HepG2 (cell line): ENCODE data around the gene SKI. TPM values are rescaled to one million over a fixed set of nuclear protein-coding genes. Genes with fewer than 3 reads are reported as not detected.
A peak's percentile ranks its signal among the peaks of the same experiment; 100 is the strongest.

ENCODE experiments used
- ATAC-seq: fragments of 200-7000 bp; cut with Tn5 transposase; 3 replicates; pipeline ENCODE4 v1.9.1; 2020; ENCODE audit warnings: mild to moderate bottlenecking, moderate library complexity
- BruUV-seq: library from RNA; stranded (reverse); fragments of 400-500 nt; replicated peaks from 2 replicates; lab custom pipeline; 2021; lab: Mats Ljungman, UMichigan
- CTCF ChIA-PET: fragments of 300-600 bp; formaldehyde crosslinking; extraction: SDS; loops from one replicate; lab custom pipeline; 2021; ENCODE audit warnings: low total read pairs, inconsistent platforms, low intra/inter-chr PET ratio; lab: Yijun Ruan, JAX
- POLR2A ChIA-PET: fragments of 350-600 bp; sonication (Branson Sonifier 250); formaldehyde crosslinking; loops from one replicate; lab custom pipeline; 2020; ENCODE audit warnings: antibody characterized with exemption, inconsistent platforms; lab: Yijun Ruan, JAX
- DNase-seq: peaks from one replicate; pipeline ENCODE4 v3.0.0-alpha.2; 2015; ENCODE audit warnings: low spot score
- FAIRE-seq: peaks from 3 replicates; lab custom pipeline; 2011; peaks lifted over from hg19 to GRCh38; lab: Jason Lieb, UNC
- H2AFZ ChIP-seq: one replicate; pipeline ENCODE4 v1.6.1; 2011; ENCODE audit warnings: low read length, inconsistent platforms
- H3K27ac ChIP-seq: fragments of 300-600 bp; 3 replicates; pipeline ENCODE4 v1.8.0; 2011; ENCODE audit warnings: mixed run types, mild to moderate bottlenecking, mixed read lengths, low read length, inconsistent platforms; ENCODE audit not compliant: insufficient read depth; ENCODE audit errors: extremely low read length
- H3K27me3 ChIP-seq, 2 experiments: fragments of 200-600 bp in 1 of 2; 2 replicates in 1 of 2; 3 replicates in 1 of 2; pipeline versions ENCODE4 v1.6.0 to v1.8.0; 2011; ENCODE audit warnings: low read length in 2 of 2, mild to moderate bottlenecking in 2 of 2, moderate library complexity in 2 of 2, inconsistent platforms in 1 of 2; ENCODE audit not compliant: insufficient read depth in 2 of 2, control insufficient read depth in 1 of 2
- H3K36me3 ChIP-seq, 2 experiments: fragments of 200-600 bp in 1 of 2; replicated peaks in 1 of 2; 2 replicates in 1 of 2; 3 replicates in 1 of 2; pipeline versions ENCODE4 v1.5.1 to v1.8.0; 2011; ENCODE audit warnings: low read length in 2 of 2, inconsistent platforms in 1 of 2; ENCODE audit not compliant: insufficient read depth in 2 of 2, control insufficient read depth in 1 of 2
- H3K4me1 ChIP-seq: 2 replicates; pipeline ENCODE4 v1.5.1; 2012; ENCODE audit warnings: low read length, inconsistent platforms; ENCODE audit not compliant: insufficient read depth
- H3K4me2 ChIP-seq: 2 replicates; pipeline ENCODE4 v1.6.0; 2011; ENCODE audit warnings: low read depth, low read length, inconsistent platforms
- H3K4me3 ChIP-seq, 3 experiments: fragments of 200-600 bp in 1 of 3; sonication (generic), shearing (Covaris generic) in 1 of 3; replicated peaks in 1 of 3; 2 replicates each; pipeline ENCODE4 v1.5.1; 2011 to 2016; ENCODE audit warnings: low read length in 3 of 3, inconsistent platforms in 2 of 3, low read depth in 2 of 3, mild to moderate bottlenecking in 2 of 3, control low read depth in 1 of 3, mixed read lengths in 1 of 3; ENCODE audit not compliant: insufficient read depth in 1 of 3
- H3K79me2 ChIP-seq: one replicate; pipeline ENCODE4 v1.6.1; 2011; ENCODE audit warnings: low read length, inconsistent platforms; ENCODE audit not compliant: insufficient read depth
- H3K9ac ChIP-seq: 2 replicates; pipeline ENCODE4 v1.6.0; 2011; ENCODE audit warnings: mild to moderate bottlenecking, low read depth, low read length, inconsistent platforms; ENCODE audit not compliant: insufficient read depth
- H3K9me3 ChIP-seq: 2 replicates; pipeline ENCODE4 v1.5.1; 2012; ENCODE audit warnings: mild to moderate bottlenecking, low read length
- H4K20me1 ChIP-seq: 2 replicates; pipeline ENCODE4 v1.6.0; 2011; ENCODE audit warnings: inconsistent platforms, mild to moderate bottlenecking, low read length, moderate library complexity; ENCODE audit not compliant: insufficient read depth
- KMT2B ChIP-seq: IDR thresholded peaks from 2 replicates; pipeline ENCODE4 v1.6.1; 2016; ENCODE audit warnings: missing genetic modification reagents, missing compliant biosample characterization
- NFRKB ChIP-seq: fragments of 450-650 bp; IDR thresholded peaks from 2 replicates; pipeline ENCODE4 v1.6.1; 2017
- NONO ChIP-seq, 2 experiments: fragments of 450-650 bp in 1 of 2; sonication (generic) in 1 of 2; formaldehyde crosslinking in 1 of 2; IDR thresholded peaks in 1 of 2; conservative IDR thresholded peaks in 1 of 2; 2 replicates each; pipeline versions ENCODE4 v1.6.1 to v1.8.0; 2017 to 2022; ENCODE audit warnings: mild to moderate bottlenecking in 1 of 2, missing genetic modification reagents in 1 of 2, moderate library complexity in 1 of 2
- ZBTB38 ChIP-seq: sonication (generic); formaldehyde crosslinking; IDR thresholded peaks from 2 replicates; pipeline ENCODE4 v1.5.1; 2020; ENCODE audit warnings: mild to moderate bottlenecking, missing genetic modification reagents
- ZFP91 ChIP-seq: sonication (generic); formaldehyde crosslinking; IDR thresholded peaks from 2 replicates; pipeline ENCODE4 v1.9.0; 2022; ENCODE audit warnings: missing genetic modification reagents, mild to moderate bottlenecking, borderline replicate concordance
- ZNF687 ChIP-seq: sonication (generic); formaldehyde crosslinking; IDR thresholded peaks from 2 replicates; pipeline ENCODE4 v1.5.1; 2020; ENCODE audit warnings: mild to moderate bottlenecking, missing genetic modification reagents, moderate library complexity
- WGBS: methylation state at CpG from one replicate; pipeline ENCODE4 v1.1.6; 2017; ENCODE audit warnings: low lambda C conversion rate; 5-methylcytosine and 5-hydroxymethylcytosine counted together
- in situ Hi-C: cut with HindIII; loops from 2 replicates; pipeline ENCODE4 v1.10.0; 2017; ENCODE audit warnings: low pct_unique_long_range_greater_than_20kb; ENCODE audit not compliant: extremely low pct_ligation_motif_present
- intact Hi-C: fragments of 100-400 bp; cut with micrococcal nuclease; formaldehyde crosslinking; loops from one replicate; pipeline ENCODE4 v1.10.0; 2022; ENCODE audit not compliant: unreplicated experiment
- polyA plus RNA-seq, 8 experiments: library from polyadenylated mRNA; depleted of rRNA in 3 of 8; stranded (reverse) in 7 of 8; unstranded in 1 of 8; fragments of >200 nt; fragmentation: Illumina TruSeq in 4 of 8; extraction: Trizol in 4 of 8; gene quantifications; 2 replicates each; pipeline versions ENCODE4 v1.2.1 to v1.2.3, GENCODE V29; 2011 to 2016; ENCODE audit warnings: low read depth in 4 of 8, missing spikeins in 1 of 8, mixed read lengths in 1 of 8; ENCODE audit not compliant: insufficient read depth in 1 of 8
- total RNA-seq, 5 experiments: library from RNA; depleted of rRNA; stranded (reverse); fragments of >200 nt; fragmentation: Illumina TruSeq; extraction: Trizol; gene quantifications; 2 replicates each; pipeline ENCODE4 v1.2.3, GENCODE V29; 2016; ENCODE audit warnings: low read depth in 1 of 5

Gene SKI
- total and polyA plus RNA-seq, 2 of the 13 experiments (the other 11 are each of a cell fraction or from before 2014, with no cell fraction given), result 4.7 to 6.9 TPM

- in situ Hi-C loops (no loop called here), intact Hi-C loops (no loop called here)
- Histone ChIP-seq H3K27me3 (no peaks in the 10 kb centered on the region), H3K79me2 (no peaks in the 10 kb centered on the region), H3K36me3 (no peaks in the 10 kb centered on the region), H3K4me3 (no peak overlapping the region), H2AFZ (no peak overlapping the region), H3K27ac (peak overlapping the region; percentile 22), H4K20me1 (no peaks in the 10 kb centered on the region), H3K4me2 (peak overlapping the region; percentile 98; the same call in 1 of the 2 replicates), H3K4me1 (peaks cover 72% of the 10 kb centered on the region), H3K9ac (no peak overlapping the region), H3K9me3 (no peaks in the 10 kb centered on the region)
- 58% methylated on average over 11 of the region's 18 CpGs for WGBS
- BruUV-seq, result no TSS peak
- no peak for FAIRE-seq
- POLR2A ChIA-PET, result interaction anchor here (0.9 to 8.5 kb wide), 7 partner anchors 10 to 29 kb away, joined by 3 to 178 read pairs (median 8); partner anchors contain the start of gene SKI
- DNase-seq, result no peak
- ATAC-seq, result no peak
- TF ChIP-seq ZFP91 (0 out of 2 replicates have a peak, but pooled peaks have one; percentile 32), NONO (IDR thresholded peaks at IDR 0.05) (no peak), NONO (CRISPR knock-in tag; conservative IDR thresholded peaks at IDR 0.05) (0 out of 2 replicates have a peak, but pooled peaks have one; percentile 22), NFRKB (no peak), KMT2B (no peak), ZBTB38 (CRISPR knock-in tag) (0 out of 2 replicates have a peak, but pooled peaks have one; percentile 21), ZNF687 (CRISPR knock-in tag) (peak; percentile 49; the same call in 1 of the 2 replicates)
- CTCF ChIA-PET, result no interaction called here
These were observed 18.6 kb upstream of the SKI start for GRCh38 chr1:2209400-2210083.
